K562 treated with DMSO at 1 percent for 4 hours (cell line): ENCODE data around the gene ENTPD8. TPM values are rescaled to one million over a fixed set of nuclear protein-coding genes. Genes with fewer than 3 reads are reported as not detected.

Experiments used
- total RNA-seq: library from RNA; unstranded; fragments of 300-600 nt; gene quantifications from 2 replicates; pipeline ENCODE4 v1.2.3, GENCODE V29; 2022; ENCODE audit not compliant: insufficient read depth

Gene ENTPD8
- not detected in 2 replicates for total RNA-seq

GRCh38 chr9:137441289-137441934 is at the start of gene ENTPD8:
TSS of gene ENTPD8 (minus strand) at chr9:137441357. CDS start at chr9:137438285, 3,072 bp downstream.

GRCh38 chr9:137459152-137459600 is 18.0 kb upstream of the ENTPD8 start, which contains the start of gene NSMF:
TSS of gene NSMF (minus strand) at chr9:137459334. CDS start at chr9:137459102, 232 bp downstream.

GRCh38 chr9:137422604-137423513 is 18.3 kb downstream of the ENTPD8 start, which contains the start of the genes EXD3 and NOXA1:
TSS of gene EXD3 (minus strand) at chr9:137423162. CDS start at chr9:137395357, 27,805 bp downstream.
TSS of gene NOXA1 (plus strand) at chr9:137423393. CDS start at chr9:137423530, 137 bp downstream.

Other genes with a start within 250 kb of the ENTPD8 start
- gene TPRN, start 240.6 kb downstream of the ENTPD8 start, total RNA-seq, result 26.9 and 34.8 TPM in 2 replicates
- 35.0 and 40.6 TPM in 2 replicates for gene TMEM203, start 235.7 kb downstream of the ENTPD8 start, total RNA-seq
- 23.0 and 25.4 TPM in 2 replicates for gene NDOR1, start 235.7 kb downstream of the ENTPD8 start, total RNA-seq
- 6.2 and 6.7 TPM in 2 replicates for gene RNF208, start 219.1 kb downstream of the ENTPD8 start, total RNA-seq
- 1.1 TPM in 1 of 2 replicates, not detected in the other for gene CYSRT1, start 216.2 kb downstream of the ENTPD8 start, total RNA-seq
- 0.99 TPM in 1 of 2 replicates, not detected in the other for gene RNF224, start 213.9 kb downstream of the ENTPD8 start, total RNA-seq
- gene SLC34A3, start 210.5 kb downstream of the ENTPD8 start, total RNA-seq, result not detected in 2 replicates
- 816 and 880 TPM in 2 replicates for gene TUBB4B, start 200.1 kb downstream of the ENTPD8 start, total RNA-seq
- not detected in 2 replicates for gene STPG3, start 190.1 kb downstream of the ENTPD8 start, total RNA-seq
- gene NELFB, start 186.0 kb downstream of the ENTPD8 start, total RNA-seq, result 84.5 and 89.8 TPM in 2 replicates
- gene TOR4A, start 163.6 kb downstream of the ENTPD8 start, total RNA-seq, result 49.5 and 59.8 TPM in 2 replicates
- gene NRARP, start 139.1 kb downstream of the ENTPD8 start, total RNA-seq, result 16.1 and 30.4 TPM in 2 replicates
- 9.8 TPM in 2 replicates for gene EXD3, start 18.2 kb downstream of the ENTPD8 start, total RNA-seq
- gene NOXA1, start 18.0 kb downstream of the ENTPD8 start, total RNA-seq, result 1.1 and 1.8 TPM in 2 replicates
- gene NSMF, start 18.0 kb upstream of the ENTPD8 start, total RNA-seq, result 52.0 and 53.0 TPM in 2 replicates
- gene PNPLA7, start 109.0 kb upstream of the ENTPD8 start, total RNA-seq, result 0.42 and 0.91 TPM in 2 replicates
- 86.9 and 93.0 TPM in 2 replicates for gene MRPL41, start 110.5 kb upstream of the ENTPD8 start, total RNA-seq
- 18.6 and 34.0 TPM in 2 replicates for gene DPH7, start 137.6 kb upstream of the ENTPD8 start, total RNA-seq
- gene ZMYND19, start 149.2 kb upstream of the ENTPD8 start, total RNA-seq, result 40.2 and 46.6 TPM in 2 replicates
- gene ARRDC1, start 164.3 kb upstream of the ENTPD8 start, total RNA-seq, result 41.8 and 47.8 TPM in 2 replicates
- gene EHMT1, start 177.6 kb upstream of the ENTPD8 start, total RNA-seq, result 43.7 and 55.4 TPM in 2 replicates